ENCODE data around the gene UBAC1. TPM values are rescaled to one million over a fixed set of nuclear protein-coding genes. Genes with fewer than 3 reads are reported as not detected.

Gene UBAC1
- total RNA-seq, 1 donor, result 29.0 TPM

- Histone ChIP-seq H3K9me3 (ENCODE audit: low read depth, low read length) (no peaks in the 10 kb centered on the region), H3K27ac (ENCODE audit: low read depth, low read length) (no peak overlapping the region), H3K27me3 (ENCODE audit: insufficient read depth, low read length) (peaks cover 6% of the 10 kb centered on the region), H4K20me1 (ENCODE audit: insufficient read depth, low read length) (peaks cover 6% of the 10 kb centered on the region), H3K4me2 (ENCODE audit: insufficient read depth, low read length) (no peak overlapping the region), H2AFZ (ENCODE audit: low read length) (no peak overlapping the region), H3K4me3 (ENCODE audit: insufficient read depth, low read length) (no peak overlapping the region), H3K36me3 (ENCODE audit: insufficient read depth, low read length) (no peaks in the 10 kb centered on the region), H3K4me1 (ENCODE audit: insufficient read depth, low read length) (peaks cover under 1% of the 10 kb centered on the region), H3K79me2 (ENCODE audit: insufficient read depth, low read length) (peaks cover 5% of the 10 kb centered on the region)
- TF ChIP-seq, protein P1, sequence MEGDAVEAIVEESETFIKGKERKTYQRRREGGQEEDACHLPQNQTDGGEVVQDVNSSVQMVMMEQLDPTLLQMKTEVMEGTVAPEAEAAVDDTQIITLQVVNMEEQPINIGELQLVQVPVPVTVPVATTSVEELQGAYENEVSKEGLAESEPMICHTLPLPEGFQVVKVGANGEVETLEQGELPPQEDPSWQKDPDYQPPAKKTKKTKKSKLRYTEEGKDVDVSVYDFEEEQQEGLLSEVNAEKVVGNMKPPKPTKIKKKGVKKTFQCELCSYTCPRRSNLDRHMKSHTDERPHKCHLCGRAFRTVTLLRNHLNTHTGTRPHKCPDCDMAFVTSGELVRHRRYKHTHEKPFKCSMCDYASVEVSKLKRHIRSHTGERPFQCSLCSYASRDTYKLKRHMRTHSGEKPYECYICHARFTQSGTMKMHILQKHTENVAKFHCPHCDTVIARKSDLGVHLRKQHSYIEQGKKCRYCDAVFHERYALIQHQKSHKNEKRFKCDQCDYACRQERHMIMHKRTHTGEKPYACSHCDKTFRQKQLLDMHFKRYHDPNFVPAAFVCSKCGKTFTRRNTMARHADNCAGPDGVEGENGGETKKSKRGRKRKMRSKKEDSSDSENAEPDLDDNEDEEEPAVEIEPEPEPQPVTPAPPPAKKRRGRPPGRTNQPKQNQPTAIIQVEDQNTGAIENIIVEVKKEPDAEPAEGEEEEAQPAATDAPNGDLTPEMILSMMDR (IDR thresholded peaks at IDR 0.05; ENCODE audit: extremely low read depth, low read depth, low read length), result no peak
- DNase-seq (ENCODE audit: insufficient read length, low spot score, missing footprints), result no peak
Observed at GRCh38 chr9:135965124-135965756, 4.1 kb upstream of the UBAC1 start.

DNA sequence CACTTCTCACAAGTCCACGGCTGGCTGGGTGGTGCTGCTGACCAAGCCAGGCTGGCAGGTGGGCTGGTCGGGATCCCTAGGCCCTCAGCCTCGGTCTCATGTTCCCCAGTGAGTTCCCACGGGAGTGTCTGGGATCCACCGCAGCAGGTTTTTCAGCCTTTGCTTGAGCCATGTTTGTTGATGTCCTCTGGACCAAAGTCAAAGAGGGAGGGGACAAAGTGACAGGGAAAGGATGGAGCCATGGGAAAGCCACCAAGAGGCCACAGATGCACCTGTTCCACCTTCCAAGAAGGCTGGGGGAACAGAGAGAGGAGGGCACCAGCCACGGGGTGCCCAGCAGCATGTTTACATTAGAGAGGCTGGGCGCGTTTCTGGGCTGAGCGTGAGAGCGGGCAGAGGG lies 2.8 kb upstream of the UBAC1 start:
- peaks cover 9% of the 10 kb centered on the region for H3K4me1 ChIP-seq (ENCODE audit: insufficient read depth, low read length)
- no peak overlapping the region for H3K4me3 ChIP-seq (ENCODE audit: insufficient read depth, low read length)
- DNase-seq (ENCODE audit: insufficient read length, low spot score, missing footprints), result no peak
- H4K20me1 ChIP-seq (ENCODE audit: insufficient read depth, low read length), result peaks cover 15% of the 10 kb centered on the region
- H3K27me3 ChIP-seq (ENCODE audit: insufficient read depth, low read length), result peaks cover 6% of the 10 kb centered on the region
- no peak overlapping the region for H3K27ac ChIP-seq (ENCODE audit: low read depth, low read length)
- no peak overlapping the region for H3K4me2 ChIP-seq (ENCODE audit: insufficient read depth, low read length)
- H3K9me3 ChIP-seq (ENCODE audit: low read depth, low read length), result no peaks in the 10 kb centered on the region
- no peak overlapping the region for H2AFZ ChIP-seq (ENCODE audit: low read length)
- peaks cover 17% of the 10 kb centered on the region for H3K79me2 ChIP-seq (ENCODE audit: insufficient read depth, low read length)
- TF ChIP-seq, protein P1 (IDR thresholded peaks at IDR 0.05; ENCODE audit: extremely low read depth, low read depth, low read length), result no peak
- H3K36me3 ChIP-seq (ENCODE audit: insufficient read depth, low read length), result no peaks in the 10 kb centered on the region

GRCh38 chr9:135963338-135963737 lies 2.2 kb upstream of the UBAC1 start:
- Histone ChIP-seq H3K36me3 (ENCODE audit: insufficient read depth, low read length) (no peaks in the 10 kb centered on the region), H3K4me3 (ENCODE audit: insufficient read depth, low read length) (no peak overlapping the region), H2AFZ (ENCODE audit: low read length) (no peak overlapping the region), H3K4me1 (ENCODE audit: insufficient read depth, low read length) (peaks cover 9% of the 10 kb centered on the region), H3K9me3 (ENCODE audit: low read depth, low read length) (no peaks in the 10 kb centered on the region), H3K27ac (ENCODE audit: low read depth, low read length) (no peak overlapping the region), H3K27me3 (ENCODE audit: insufficient read depth, low read length) (peaks cover 6% of the 10 kb centered on the region), H3K79me2 (ENCODE audit: insufficient read depth, low read length) (peaks cover 23% of the 10 kb centered on the region), H4K20me1 (ENCODE audit: insufficient read depth, low read length) (peaks cover 18% of the 10 kb centered on the region), H3K4me2 (ENCODE audit: insufficient read depth, low read length) (no peak overlapping the region)
- TF ChIP-seq, protein P1 (IDR thresholded peaks at IDR 0.05; ENCODE audit: extremely low read depth, low read depth, low read length), result no peak
- DNase-seq (ENCODE audit: insufficient read length, low spot score, missing footprints), result no peak

- no peaks in the 10 kb centered on the region for H3K9me3 ChIP-seq (ENCODE audit: low read depth, low read length)
- H3K4me3 ChIP-seq (ENCODE audit: insufficient read depth, low read length), result no peak overlapping the region
- peaks cover 20% of the 10 kb centered on the region for H4K20me1 ChIP-seq (ENCODE audit: insufficient read depth, low read length)
- TF ChIP-seq, protein P1 (IDR thresholded peaks at IDR 0.05; ENCODE audit: extremely low read depth, low read depth, low read length), result no peak
- peaks cover 6% of the 10 kb centered on the region for H3K27me3 ChIP-seq (ENCODE audit: insufficient read depth, low read length)
- no peak for DNase-seq (ENCODE audit: insufficient read length, low spot score, missing footprints)
- H2AFZ ChIP-seq (ENCODE audit: low read length), result no peak overlapping the region
- peaks cover 26% of the 10 kb centered on the region for H3K79me2 ChIP-seq (ENCODE audit: insufficient read depth, low read length)
- no peak overlapping the region for H3K27ac ChIP-seq (ENCODE audit: low read depth, low read length)
- H3K4me1 ChIP-seq (ENCODE audit: insufficient read depth, low read length), result peaks cover 9% of the 10 kb centered on the region
- no peak overlapping the region for H3K4me2 ChIP-seq (ENCODE audit: insufficient read depth, low read length)
- no peaks in the 10 kb centered on the region for H3K36me3 ChIP-seq (ENCODE audit: insufficient read depth, low read length)
Observed at GRCh38 chr9:135962696-135963307, 1.6 kb upstream of the UBAC1 start.

All from osteoblast (primary cell).